Measurements from ENCODE around the gene U2AF1L4.
A peak's percentile ranks its signal among the peaks of the same experiment; 100 is the strongest.
"Not testable (repeated sequence)": the region's sequence is repeated elsewhere in the genome, so short reads cannot be mapped to it uniquely, and the experiment has no call there.

The U2AF1L4 gene

GRCh38 chr19:35725216-35725861, 19.9 kb downstream of the U2AF1L4 start:
- no peak for DNase-seq (ENCODE audit: low read depth)

- DNase-seq (ENCODE audit: low read depth), result no peak
These were observed 20.7 kb downstream of the U2AF1L4 start for GRCh38 chr19:35724560-35724959.

- not testable (repeated sequence) for DNase-seq (ENCODE audit: low read depth)
These were observed 21.1 kb downstream of the U2AF1L4 start for GRCh38 chr19:35724132-35724531.

GRCh38 chr19:35723671-35724070, 21.5 kb downstream of the U2AF1L4 start:
- DNase-seq (ENCODE audit: low read depth), result no peak

GRCh38 chr19:35722897-35723296, 22.3 kb downstream of the U2AF1L4 start:
- no peak for DNase-seq (ENCODE audit: low read depth)

GRCh38 chr19:35722461-35722860, 22.8 kb downstream of the U2AF1L4 start:
- DNase-seq (ENCODE audit: low read depth), result no peak

GRCh38 chr19:35721374-35721773, 23.8 kb downstream of the U2AF1L4 start:
- DNase-seq (ENCODE audit: low read depth), result no peak

GRCh38 chr19:35720648-35721047, 24.6 kb downstream of the U2AF1L4 start:
- DNase-seq (ENCODE audit: low read depth), result no peak

GRCh38 chr19:35720163-35720524, 25.1 kb downstream of the U2AF1L4 start:
- no peak for DNase-seq (ENCODE audit: low read depth)

GRCh38 chr19:35719402-35720162, 25.6 kb downstream of the U2AF1L4 start:
- no peak for DNase-seq (ENCODE audit: low read depth)

- DNase-seq (ENCODE audit: low read depth), result no peak
These were observed 26.7 kb downstream of the U2AF1L4 start for GRCh38 chr19:35718345-35719041.

GRCh38 chr19:35717665-35718344, 27.4 kb downstream of the U2AF1L4 start, which contains the start of gene KMT2B:
Gene KMT2B, plus strand, starts transcription at chr19:35718003. Its CDS starts 16 bp downstream, at chr19:35718019.
- no peak for DNase-seq (ENCODE audit: low read depth)

- DNase-seq (ENCODE audit: low read depth), result peak; percentile 87
These were observed 28.2 kb downstream of the U2AF1L4 start for GRCh38 chr19:35716801-35717664.

GRCh38 chr19:35715981-35716800, 29.0 kb downstream of the U2AF1L4 start:
- no peak for DNase-seq (ENCODE audit: low read depth)

GRCh38 chr19:35715355-35715809, 29.8 kb downstream of the U2AF1L4 start:
- DNase-seq (ENCODE audit: low read depth), result no peak

- DNase-seq (ENCODE audit: low read depth), result no peak
These were observed 30.4 kb downstream of the U2AF1L4 start for GRCh38 chr19:35714601-35715354.

- no peak for DNase-seq (ENCODE audit: low read depth)
These were observed 31.2 kb downstream of the U2AF1L4 start for GRCh38 chr19:35713904-35714495.

- DNase-seq (ENCODE audit: low read depth), result no peak
These were observed 31.7 kb downstream of the U2AF1L4 start for GRCh38 chr19:35713506-35713850.

All from CMK (cell line).